EH (cell line): Measurements from ENCODE around the gene CEBPB.

Experiments
- DNase-seq: peaks from one replicate; pipeline ENCODE4 v3.0.0-alpha.2; 2015; ENCODE audit warnings: low read depth

Gene CEBPB

GRCh38 chr20:50229156-50229607, 38.6 kb downstream of the CEBPB start:
- DNase-seq: no peak

GRCh38 chr20:50230184-50230583, 39.6 kb downstream of the CEBPB start:
- DNase-seq: no peak

DNA sequence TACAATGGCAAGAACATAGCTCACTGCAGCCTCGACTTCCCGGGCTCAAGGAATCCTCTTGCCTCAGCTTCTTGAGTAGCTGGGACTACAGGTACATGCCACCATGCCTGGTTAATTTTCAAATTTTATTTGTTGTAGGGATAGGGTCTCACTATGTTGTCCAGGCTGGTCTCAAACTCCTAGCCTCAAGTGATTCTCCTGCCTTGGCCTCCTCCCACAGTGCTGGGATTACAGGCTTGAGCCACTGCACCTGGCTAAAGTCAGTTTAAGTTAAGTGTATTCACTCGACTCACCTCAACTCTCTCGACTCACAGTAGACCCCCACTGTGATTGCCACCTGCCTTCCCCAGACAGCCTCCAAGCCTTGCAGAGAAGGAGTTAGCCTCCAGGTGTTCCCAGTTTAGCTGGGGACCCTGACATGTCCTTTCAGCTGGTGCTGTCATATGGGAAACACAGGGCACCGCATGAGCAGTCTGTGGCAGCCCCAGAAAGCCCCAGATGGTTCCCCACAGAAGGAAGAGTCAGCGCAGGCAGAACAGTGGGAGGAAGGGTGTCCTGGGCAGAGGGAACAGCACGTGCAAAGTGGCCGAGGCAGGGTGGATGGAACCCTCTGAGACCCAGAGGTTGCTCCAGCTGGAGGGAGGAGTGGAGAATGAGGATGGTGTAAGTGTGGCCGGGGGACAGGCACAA, 40.4 kb downstream of the CEBPB start:
- no peak for DNase-seq

DNA sequence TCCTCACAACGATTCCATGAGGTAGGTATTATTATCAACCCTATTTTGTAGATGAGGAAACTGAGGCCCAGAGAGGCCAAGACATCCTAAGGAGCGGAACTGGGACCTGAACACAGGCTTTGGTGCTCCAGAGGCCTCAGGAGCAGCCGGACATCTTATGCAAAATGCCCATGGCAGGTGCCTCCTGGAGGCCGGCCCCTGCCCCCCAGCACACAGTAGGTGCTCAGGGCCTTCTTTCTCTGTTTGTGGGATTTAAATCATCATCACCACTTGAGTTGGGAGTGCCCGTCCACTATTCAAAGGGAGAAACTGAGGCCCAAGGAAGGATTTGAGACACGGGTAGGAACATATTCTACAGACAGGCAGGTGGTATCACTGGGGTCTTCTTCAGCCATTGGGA, 41.2 kb downstream of the CEBPB start:
- DNase-seq: no peak

- no peak for DNase-seq
Observed at GRCh38 chr20:50232651-50233324, 42.2 kb downstream of the CEBPB start.

DNA sequence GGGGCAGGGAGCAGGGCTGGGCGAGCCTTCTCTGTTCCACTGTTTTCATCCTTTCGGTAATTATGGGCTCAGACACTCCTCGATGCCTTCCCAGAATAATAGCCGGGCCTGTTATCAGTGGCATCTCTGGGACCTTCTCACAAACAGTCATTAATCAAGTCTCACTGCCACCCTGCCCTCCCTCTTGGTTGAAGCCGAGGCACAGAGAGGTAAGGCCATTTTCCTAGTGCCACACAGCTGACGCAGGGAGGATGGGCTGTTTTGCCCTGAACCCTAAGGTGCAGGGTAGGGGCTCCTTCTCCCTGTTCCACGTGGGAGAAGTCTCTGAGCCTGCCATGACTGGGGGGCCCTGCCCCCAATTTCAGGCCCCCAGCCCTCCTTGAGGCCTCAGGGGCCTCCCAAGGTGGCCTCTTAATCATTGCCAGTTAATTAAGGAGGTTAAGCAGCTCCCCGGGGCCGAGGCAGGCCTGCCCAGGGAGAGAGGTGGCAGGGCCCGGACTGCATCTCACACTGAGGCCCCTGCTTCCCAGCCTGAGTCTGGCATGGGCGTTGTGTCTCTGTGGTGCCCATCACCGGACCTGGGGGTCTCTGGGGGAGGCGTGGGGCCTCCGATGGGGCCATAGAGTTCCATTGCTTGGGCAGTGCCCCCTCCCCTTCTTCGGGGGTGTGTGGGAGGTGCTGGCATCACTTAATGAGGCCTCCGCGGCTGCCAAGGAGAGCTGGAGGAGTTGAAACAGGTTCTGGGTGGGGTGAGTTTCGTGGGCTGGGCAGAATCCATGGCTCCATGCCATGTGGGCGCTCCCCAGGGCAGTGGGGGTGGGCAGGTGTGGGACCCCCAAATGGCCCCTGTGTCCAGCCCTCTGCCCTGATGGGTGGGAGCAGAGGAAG, 42.9 kb downstream of the CEBPB start:
- DNase-seq: no peak

DNA sequence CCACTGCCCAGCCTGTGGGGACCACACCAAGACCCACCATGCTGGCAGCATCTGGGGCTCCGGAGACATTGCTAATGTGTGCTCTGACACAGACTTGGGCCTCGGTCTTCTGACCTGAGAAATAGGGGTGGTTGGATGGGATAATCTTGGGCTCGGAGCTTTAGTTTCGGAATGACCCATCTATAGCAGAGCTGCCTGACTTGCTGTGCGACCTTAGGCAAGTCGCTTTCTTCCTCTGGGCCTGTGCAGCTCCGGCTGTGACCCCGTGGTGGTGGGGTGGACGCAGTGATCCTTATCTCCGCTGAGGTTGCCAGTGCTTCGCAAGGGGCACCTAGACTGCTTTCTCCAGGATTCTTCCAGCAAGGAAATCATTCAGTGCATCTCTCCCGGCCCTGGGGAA, 43.7 kb downstream of the CEBPB start:
- no peak for DNase-seq

DNA sequence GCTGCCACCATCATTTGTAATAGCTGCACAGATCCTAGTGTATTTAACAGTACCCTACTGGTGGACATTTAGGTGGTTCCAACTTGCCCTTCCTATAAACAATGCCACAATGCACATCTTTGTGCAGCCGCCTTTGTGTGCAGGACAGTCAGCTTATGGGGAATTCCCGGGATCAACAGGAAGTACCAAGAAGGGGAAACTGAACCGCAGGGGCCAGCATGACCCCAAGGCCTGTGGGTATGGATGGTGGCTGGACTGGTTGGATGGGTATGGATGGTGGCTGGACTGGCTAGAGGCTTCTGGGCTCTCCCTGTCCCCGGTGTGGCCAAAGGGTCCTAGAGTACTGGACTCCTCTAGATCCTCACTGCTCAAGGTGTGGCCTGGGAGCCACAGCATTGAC, 46.7 kb downstream of the CEBPB start:
- DNase-seq: no peak

DNA sequence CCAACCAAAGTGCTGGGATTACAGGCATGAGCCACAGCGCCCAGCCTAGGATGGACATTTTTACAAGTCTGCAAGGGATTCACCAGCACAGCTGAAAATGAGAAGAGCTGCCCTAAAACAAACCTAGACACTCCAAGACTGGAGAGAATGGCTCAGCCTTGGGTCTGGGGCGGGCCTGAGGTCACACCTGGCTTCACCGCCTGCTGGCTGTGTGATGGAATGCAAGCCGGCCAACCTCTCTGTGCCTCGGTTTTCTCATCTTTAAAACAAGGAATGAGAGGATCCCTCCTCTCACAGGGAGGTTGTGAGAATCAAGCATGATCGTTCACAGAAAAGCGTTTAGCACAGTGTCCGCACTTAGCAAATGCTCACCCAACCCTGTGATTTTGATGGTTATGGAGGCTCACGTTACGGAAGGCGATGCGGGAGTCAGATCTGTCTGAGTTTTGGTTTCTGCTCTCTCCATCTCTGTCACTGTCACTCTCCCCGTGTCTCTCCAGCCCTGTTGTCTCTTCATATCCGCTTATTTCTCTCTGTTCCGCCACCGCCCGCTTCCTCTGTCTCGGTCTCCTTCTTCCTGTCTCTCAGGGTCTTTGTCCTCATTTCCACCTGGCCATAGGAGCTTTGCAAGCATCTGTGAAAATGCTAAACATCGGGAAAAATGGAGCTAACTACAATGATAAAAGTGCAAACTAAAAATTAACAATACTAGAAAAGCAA, 47.6 kb downstream of the CEBPB start:
- DNase-seq: no peak

GRCh38 chr20:50240092-50240491, 49.5 kb downstream of the CEBPB start:
- no peak for DNase-seq

- no peak for DNase-seq
Observed at GRCh38 chr20:50242178-50242514, 51.5 kb downstream of the CEBPB start.
